H1 (cell line): ENCODE results near the gene GOLGA7B.

Source experiments
- CTCF ChIP-seq, 3 experiments: IDR thresholded peaks; 1 replicate in 2 of 3; 2 replicates in 1 of 3; pipeline versions ENCODE4 v1.5.1 to v1.6.1; 2011; ENCODE audit warnings: low read length in 3 of 3, mild to moderate bottlenecking in 3 of 3, inconsistent platforms in 2 of 3, low read depth in 1 of 3, moderate library complexity in 1 of 3; ENCODE audit not compliant: insufficient read depth in 1 of 3; ENCODE audit errors: control extremely low read depth in 1 of 3
- PHF8 ChIP-seq: fragments of 200-600 bp; sonication (generic); conservative IDR thresholded peaks from 2 replicates; pipeline ENCODE4 v1.7.1; 2012; ENCODE audit warnings: low read depth, mild to moderate bottlenecking, inconsistent platforms, low read length, moderate library complexity
- POLR2AphosphoS5 ChIP-seq: IDR thresholded peaks from 2 replicates; pipeline ENCODE4 v1.6.1; 2011; ENCODE audit warnings: low read depth, low read length

DNA sequence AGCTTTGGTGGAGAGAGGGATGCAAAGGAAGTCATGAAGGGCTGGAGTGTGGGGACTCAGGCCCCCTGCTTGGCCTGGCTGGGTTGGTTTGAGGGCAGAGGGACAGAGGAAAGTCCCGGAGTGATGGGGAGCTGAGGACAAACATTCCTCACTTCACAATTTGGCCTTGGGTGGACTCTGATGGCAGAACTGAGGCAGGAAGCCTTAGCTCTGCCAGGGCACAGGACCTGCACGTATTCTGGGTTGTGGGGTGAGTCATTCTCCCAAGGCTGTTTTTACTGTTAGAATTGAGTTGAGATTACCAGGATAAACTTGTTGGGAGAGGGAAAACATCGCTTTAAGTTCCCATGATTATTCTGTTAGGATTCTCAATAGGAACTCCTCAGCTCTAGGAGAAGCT lies 2.6 kb downstream of the GOLGA7B start:
- no peak for TF ChIP-seq PHF8
- TF ChIP-seq POLR2AphosphoS5: no peak
- no peak for TF ChIP-seq CTCF (IDR thresholded peaks at IDR 0.05; ENCODE audit: control extremely low read depth in 1 of 3, insufficient read depth in 1 of 3, low read depth in 1 of 3, low read length in 3 of 3)
